ENCODE results near the gene NCAPG2. TPM values are rescaled to one million over a fixed set of nuclear protein-coding genes. Genes with fewer than 3 reads are reported as not detected.

NCAPG2 gene
- total and polyA plus RNA-seq, 10 of the 15 experiments (the other 5 are each of a cell fraction or from before 2014, with no cell fraction given) = 11.2 to 78.2 (median 49.2) TPM

GRCh38 chr7:158648168-158648567 is 56.4 kb downstream of the NCAPG2 start:
- RAD21 ChIA-PET (ENCODE audit: unreplicated experiment) = no interaction called here
- FAIRE-seq = no peak
- Histone ChIP-seq H3K4me1 (ENCODE audit: control insufficient read depth, insufficient read depth, low read length) (no peaks in the 10 kb centered on the region), H3K9ac (ENCODE audit: control insufficient read depth, insufficient read depth, low read length) (no peak overlapping the region), H2AFZ (ENCODE audit: control insufficient read depth, low read depth, low read length) (no peak overlapping the region), H3K36me3 (ENCODE audit: control insufficient read depth in 2 of 2, insufficient read depth in 2 of 2, low read length in 1 of 2) (peaks cover 12 to 22% of the 10 kb centered on the region in 2 experiments), H3K79me2 (ENCODE audit: control insufficient read depth, insufficient read depth, low read length) (no peaks in the 10 kb centered on the region), H3K4me3 (no peak overlapping the region), H3K27me3 (replicated peaks in 1 of 2; ENCODE audit: control insufficient read depth in 2 of 2, insufficient read depth in 2 of 2, low read length in 1 of 2) (no peaks in the 10 kb centered on the region), H3K4me2 (ENCODE audit: control insufficient read depth, insufficient read depth) (no peak overlapping the region), H3K27ac (ENCODE audit: control insufficient read depth, insufficient read depth) (no peak overlapping the region), H3K9me3 (replicated peaks; ENCODE audit: control insufficient read depth, insufficient read depth, low read length) (no peaks in the 10 kb centered on the region; the same call in 2 of the 3 replicates), H4K20me1 (ENCODE audit: control insufficient read depth, insufficient read depth) (no peaks in the 10 kb centered on the region)
- CTCF ChIA-PET = interaction anchor here (1.2 to 2.9 kb wide), 3 partner anchors 8 to 329 kb away, joined by 4 to 7 read pairs (median 5); no protein-coding TSS in a partner anchor
- no peak for DNase-seq (ENCODE audit: low read depth, low spot score)
- no peak for ATAC-seq
- intact Hi-C loops (cut with micrococcal nuclease; ENCODE audit: unreplicated experiment) (no loop called here), in situ Hi-C loops (cut with MboI) (no loop called here)
- SMC1A ChIA-PET (ENCODE audit: uncharacterized antibody, unreplicated experiment) = no interaction called here
- POLR2A ChIA-PET = no interaction called here
- no peak for TF ChIP-seq PAX5 (IDR thresholded peaks at IDR 0.05; ENCODE audit: borderline replicate concordance, low read depth, low read length)
- no peak for TF ChIP-seq E2F4 (IDR thresholded peaks at IDR 0.05; ENCODE audit: low read depth, low read length)
- no peak for TF ChIP-seq SPI1 (IDR thresholded peaks at IDR 0.05; ENCODE audit: borderline replicate concordance, insufficient read depth, low read depth, low read length)
- no TSS peak for BruUV-seq (replicated peaks)
- 97% methylated on average over 2 of the region's 7 CpGs for WGBS (ENCODE audit: insufficient coverage, insufficient replicate concordance, low lambda C conversion rate, missing lambda C conversion rate)

GRCh38 chr7:158647475-158647792 is 57.2 kb downstream of the NCAPG2 start:
- SMC1A ChIA-PET (ENCODE audit: uncharacterized antibody, unreplicated experiment) = no interaction called here
- ATAC-seq = no peak
- no peaks in the 10 kb centered on the region for H3K4me1 ChIP-seq (ENCODE audit: control insufficient read depth, insufficient read depth, low read length)
- no peak for TF ChIP-seq BCLAF1 (IDR thresholded peaks at IDR 0.05)
- TF ChIP-seq SIN3A (IDR thresholded peaks at IDR 0.05; ENCODE audit: low read depth, low read length) = no peak
- no peak for TF ChIP-seq TARDBP (IDR thresholded peaks at IDR 0.05; ENCODE audit: borderline replicate concordance)
- TF ChIP-seq STAT3 (IDR thresholded peaks at IDR 0.05; ENCODE audit: low read depth, low read length) = no peak
- TF ChIP-seq ZNF687 (IDR thresholded peaks at IDR 0.05) = no peak

More at GRCh38 chr7:158647475-158647792, 57.2 kb downstream of the NCAPG2 start:
- Histone ChIP-seq H3K4me3 (no peak overlapping the region), H4K20me1 (ENCODE audit: control insufficient read depth, insufficient read depth) (no peaks in the 10 kb centered on the region), H2AFZ (ENCODE audit: control insufficient read depth, low read depth, low read length) (no peak overlapping the region), H3K4me2 (ENCODE audit: control insufficient read depth, insufficient read depth) (no peak overlapping the region), H3K27ac (ENCODE audit: control insufficient read depth, insufficient read depth) (no peak overlapping the region), H3K9ac (ENCODE audit: control insufficient read depth, insufficient read depth, low read length) (no peak overlapping the region), H3K79me2 (ENCODE audit: control insufficient read depth, insufficient read depth, low read length) (no peaks in the 10 kb centered on the region), H3K9me3 (replicated peaks; ENCODE audit: control insufficient read depth, insufficient read depth, low read length) (no peaks in the 10 kb centered on the region; the same call in 2 of the 3 replicates), H3K36me3 (ENCODE audit: control insufficient read depth in 2 of 2, insufficient read depth in 2 of 2, low read length in 1 of 2) (peaks cover 12 to 22% of the 10 kb centered on the region in 2 experiments), H3K27me3 (replicated peaks in 1 of 2; ENCODE audit: control insufficient read depth in 2 of 2, insufficient read depth in 2 of 2, low read length in 1 of 2) (no peaks in the 10 kb centered on the region)
- BruUV-seq (replicated peaks) = no TSS peak
- no peak for DNase-seq (ENCODE audit: low read depth, low spot score)
- FAIRE-seq = no peak
- CTCF ChIA-PET = interaction anchor here (0.6 to 2.9 kb wide), 7 partner anchors 9 to 329 kb away, joined by 3 to 7 read pairs (median 4); no protein-coding TSS in a partner anchor
- intact Hi-C loops (cut with micrococcal nuclease; ENCODE audit: unreplicated experiment) (no loop called here), in situ Hi-C loops (cut with MboI) (no loop called here)
- POLR2A ChIA-PET = no interaction called here
- 96% methylated on average over 2 of the region's 2 CpGs for WGBS (ENCODE audit: insufficient coverage, insufficient replicate concordance, low lambda C conversion rate, missing lambda C conversion rate)
- RAD21 ChIA-PET (ENCODE audit: unreplicated experiment) = no interaction called here
